GM20000 (cell line): ENCODE measurements around the gene PAX8.

Source experiments
- DNase-seq: peaks from one replicate; pipeline ENCODE4 v3.0.0; 2012; ENCODE audit warnings: low spot score
- CTCF ChIP-seq: IDR thresholded peaks from 2 replicates; pipeline ENCODE4 v1.5.1; 2012; ENCODE audit warnings: mild to moderate bottlenecking, control low read depth; ENCODE audit errors: extremely low read depth, missing control alignments

Gene PAX8

GRCh38 chr2:113223813-113224212 lies 54.9 kb downstream of the PAX8 start:
- no peak for TF ChIP-seq CTCF
- no peak for DNase-seq

GRCh38 chr2:113221846-113222245 lies 56.9 kb downstream of the PAX8 start:
- DNase-seq = no peak
- no peak for TF ChIP-seq CTCF

GRCh38 chr2:113220970-113221708 lies 57.6 kb downstream of the PAX8 start:
- no peak for DNase-seq
- TF ChIP-seq CTCF = no peak

- no peak for DNase-seq
- no peak for TF ChIP-seq CTCF
Measured at GRCh38 chr2:113219889-113220641, 58.7 kb downstream of the PAX8 start.

GRCh38 chr2:113219525-113219888 lies 59.2 kb downstream of the PAX8 start:
- TF ChIP-seq CTCF = no peak
- DNase-seq = no peak

- DNase-seq = no peak
- no peak for TF ChIP-seq CTCF
Measured at GRCh38 chr2:113219092-113219441, 59.7 kb downstream of the PAX8 start.

GRCh38 chr2:113218283-113219091 lies 60.2 kb downstream of the PAX8 start:
- TF ChIP-seq CTCF = no peak

More at GRCh38 chr2:113218283-113219091, 60.2 kb downstream of the PAX8 start:
- no peak for DNase-seq
